ENCODE measurements around the gene DOCK2. TPM values are rescaled to one million over a fixed set of nuclear protein-coding genes. Genes with fewer than 3 reads are reported as not detected.

DOCK2 gene
- total and polyA plus RNA-seq, 2 donors from 2014 or later: 1.0 to 42.0 TPM

GRCh38 chr5:169745441-169746146 is 108.5 kb downstream of the DOCK2 start:
- H3K27ac ChIP-seq (ENCODE audit: low read depth in 2 of 2, low read length in 2 of 2): no peak overlapping the region
- intact Hi-C loops (cut with DNase I): no loop called here
- H3K9ac ChIP-seq (ENCODE audit: low read length in 3 of 3): no peak overlapping the region
- no peak overlapping the region for H3K4me3 ChIP-seq (ENCODE audit: low read length in 3 of 3)
- no peaks in the 10 kb centered on the region for H3K27me3 ChIP-seq (ENCODE audit: control insufficient read depth, insufficient read depth, low read length)
- H3K36me3 ChIP-seq (ENCODE audit: control insufficient read depth in 2 of 3, insufficient read depth in 3 of 3, low read length in 3 of 3): no peaks in the 10 kb centered on the region
- DNase-seq (no peak), FAIRE-seq (no peak)
- H3K9me3 ChIP-seq (ENCODE audit: control insufficient read depth in 2 of 3, insufficient read depth in 1 of 3, low read length in 3 of 3): no peaks in the 10 kb centered on the region
- no peak for TF ChIP-seq CTCF (IDR thresholded peaks at IDR 0.05; ENCODE audit: borderline replicate concordance, extremely low read depth, insufficient read depth)
- no peaks in the 10 kb centered on the region for H3K4me1 ChIP-seq (ENCODE audit: control insufficient read depth in 2 of 3, insufficient read depth in 2 of 3, low read depth in 1 of 3, low read length in 3 of 3)

GRCh38 chr5:169746147-169746694 is 109.1 kb downstream of the DOCK2 start:
- Histone ChIP-seq H3K27me3 (ENCODE audit: control insufficient read depth, insufficient read depth, low read length) (no peaks in the 10 kb centered on the region), H3K36me3 (ENCODE audit: control insufficient read depth in 2 of 3, insufficient read depth in 3 of 3, low read length in 3 of 3) (no peaks in the 10 kb centered on the region), H3K9me3 (ENCODE audit: control insufficient read depth in 2 of 3, insufficient read depth in 1 of 3, low read length in 3 of 3) (no peaks in the 10 kb centered on the region), H3K9ac (ENCODE audit: low read length in 3 of 3) (no peak overlapping the region), H3K4me3 (ENCODE audit: low read length in 3 of 3) (no peak overlapping the region), H3K27ac (ENCODE audit: low read depth in 2 of 2, low read length in 2 of 2) (no peak overlapping the region), H3K4me1 (ENCODE audit: control insufficient read depth in 2 of 3, insufficient read depth in 2 of 3, low read depth in 1 of 3, low read length in 3 of 3) (no peaks in the 10 kb centered on the region)
- intact Hi-C loops (cut with DNase I): no loop called here
- DNase-seq (no peak), FAIRE-seq (no peak)
- no peak for TF ChIP-seq CTCF (IDR thresholded peaks at IDR 0.05; ENCODE audit: borderline replicate concordance, extremely low read depth, insufficient read depth)

- FAIRE-seq: no peak
- Histone ChIP-seq H3K9me3 (ENCODE audit: control insufficient read depth in 2 of 3, insufficient read depth in 1 of 3, low read length in 3 of 3) (no peaks in the 10 kb centered on the region), H3K27ac (ENCODE audit: low read depth in 2 of 2, low read length in 2 of 2) (no peak overlapping the region), H3K4me3 (ENCODE audit: low read length in 3 of 3) (no peak overlapping the region), H3K27me3 (ENCODE audit: control insufficient read depth, insufficient read depth, low read length) (no peaks in the 10 kb centered on the region), H3K9ac (ENCODE audit: low read length in 3 of 3) (no peak overlapping the region), H3K4me1 (ENCODE audit: control insufficient read depth in 2 of 3, insufficient read depth in 2 of 3, low read depth in 1 of 3, low read length in 3 of 3) (no peaks in the 10 kb centered on the region), H3K36me3 (ENCODE audit: control insufficient read depth in 2 of 3, insufficient read depth in 3 of 3, low read length in 3 of 3) (no peaks in the 10 kb centered on the region)
- TF ChIP-seq CTCF (IDR thresholded peaks at IDR 0.05; ENCODE audit: borderline replicate concordance, extremely low read depth, insufficient read depth): no peak
- intact Hi-C loops (cut with DNase I): no loop called here
- no peak for DNase-seq
Measured at GRCh38 chr5:169748174-169748573, 111.1 kb downstream of the DOCK2 start.

All from kidney (tissue), 14 donors.